ENCODE data around the gene MEIS1.

MEIS1 gene

GRCh38 chr2:66566726-66567399 lies 131.9 kb downstream of the MEIS1 start:
- no peak for DNase-seq (ENCODE audit: low read depth)

- DNase-seq (ENCODE audit: low read depth) = no peak
Measured at GRCh38 chr2:66567729-66568128, 132.8 kb downstream of the MEIS1 start.

GRCh38 chr2:66568650-66569300 lies 133.8 kb downstream of the MEIS1 start:
- DNase-seq (ENCODE audit: low read depth) = no peak

- DNase-seq (ENCODE audit: low read depth) = no peak
Measured at GRCh38 chr2:66569321-66569851, 134.5 kb downstream of the MEIS1 start.

GRCh38 chr2:66569974-66570373 lies 135.0 kb downstream of the MEIS1 start:
- no peak for DNase-seq (ENCODE audit: low read depth)

- no peak for DNase-seq (ENCODE audit: low read depth)
Measured at GRCh38 chr2:66570471-66570870, 135.5 kb downstream of the MEIS1 start.

GRCh38 chr2:66571918-66572317 lies 137.0 kb downstream of the MEIS1 start:
- no peak for DNase-seq (ENCODE audit: low read depth)

- no peak for DNase-seq (ENCODE audit: low read depth)
Measured at GRCh38 chr2:66572391-66572790, 137.5 kb downstream of the MEIS1 start.

- DNase-seq (ENCODE audit: low read depth) = no peak
Measured at GRCh38 chr2:66573416-66573815, 138.5 kb downstream of the MEIS1 start.

GRCh38 chr2:66573821-66574233 lies 138.9 kb downstream of the MEIS1 start:
- DNase-seq (ENCODE audit: low read depth) = no peak

- DNase-seq (ENCODE audit: low read depth) = no peak
Measured at GRCh38 chr2:66574701-66575624, 140.0 kb downstream of the MEIS1 start.

- no peak for DNase-seq (ENCODE audit: low read depth)
Measured at GRCh38 chr2:66575625-66576310, 140.8 kb downstream of the MEIS1 start.

GRCh38 chr2:66576311-66576560 lies 141.3 kb downstream of the MEIS1 start:
- no peak for DNase-seq (ENCODE audit: low read depth)

GRCh38 chr2:66576561-66577320 lies 141.8 kb downstream of the MEIS1 start:
- no peak for DNase-seq (ENCODE audit: low read depth)

GRCh38 chr2:66577321-66578053 lies 142.6 kb downstream of the MEIS1 start:
- DNase-seq (ENCODE audit: low read depth) = no peak

GRCh38 chr2:66578054-66578686 lies 143.2 kb downstream of the MEIS1 start:
- DNase-seq (ENCODE audit: low read depth) = no peak

GRCh38 chr2:66578687-66579106 lies 143.8 kb downstream of the MEIS1 start:
- no peak for DNase-seq (ENCODE audit: low read depth)

GRCh38 chr2:66579186-66580126 lies 144.5 kb downstream of the MEIS1 start:
- no peak for DNase-seq (ENCODE audit: low read depth)
